GM18508 (cell line): ENCODE results near the gene HSPBAP1.
A peak's percentile ranks its signal among the peaks of the same experiment; 100 is the strongest.
"Not testable (repeated sequence)": the region's sequence is repeated elsewhere in the genome, so short reads cannot be mapped to it uniquely, and the experiment has no call there.

Source experiments
- ATAC-seq: cut with Tn5 transposase; IDR thresholded peaks from one replicate; pipeline ENCODE4 v1.9.1; 2021; ENCODE audit warnings: moderate number of reproducible peaks; ENCODE audit not compliant: insufficient read depth, unreplicated experiment

The HSPBAP1 gene

GRCh38 chr3:122745369-122746021 is 48.1 kb downstream of the HSPBAP1 start:
- no peak for ATAC-seq

- no peak for ATAC-seq
Measured at GRCh38 chr3:122743581-122744120, 50.0 kb downstream of the HSPBAP1 start.

GRCh38 chr3:122742234-122742633 is 51.4 kb downstream of the HSPBAP1 start:
- ATAC-seq: no peak

- ATAC-seq: no peak
Measured at GRCh38 chr3:122739172-122739571, 54.5 kb downstream of the HSPBAP1 start.

GRCh38 chr3:122732682-122733525 is 60.7 kb downstream of the HSPBAP1 start:
- not testable (repeated sequence) for ATAC-seq

- ATAC-seq: no peak
Measured at GRCh38 chr3:122730240-122730639, 63.4 kb downstream of the HSPBAP1 start.

- no peak for ATAC-seq
Measured at GRCh38 chr3:122728756-122729514, 64.7 kb downstream of the HSPBAP1 start.

GRCh38 chr3:122728186-122728585 is 65.4 kb downstream of the HSPBAP1 start:
- no peak for ATAC-seq

- ATAC-seq: no peak
Measured at GRCh38 chr3:122727766-122728165, 65.9 kb downstream of the HSPBAP1 start.

- no peak for ATAC-seq
Measured at GRCh38 chr3:122727294-122727693, 66.3 kb downstream of the HSPBAP1 start.

- ATAC-seq: no peak
Measured at GRCh38 chr3:122725106-122725505, 68.5 kb downstream of the HSPBAP1 start.

- no peak for ATAC-seq
Measured at GRCh38 chr3:122719273-122719921, 74.2 kb downstream of the HSPBAP1 start.

- ATAC-seq: no peak
Measured at GRCh38 chr3:122716667-122717066, 77.0 kb downstream of the HSPBAP1 start.

- no peak for ATAC-seq
Measured at GRCh38 chr3:122714273-122714672, 79.4 kb downstream of the HSPBAP1 start.

GRCh38 chr3:122710616-122711251 is 82.9 kb downstream of the HSPBAP1 start:
- not testable (repeated sequence) for ATAC-seq

GRCh38 chr3:122705379-122705778 is 88.3 kb downstream of the HSPBAP1 start:
- no peak for ATAC-seq

GRCh38 chr3:122700193-122700592 is 93.4 kb downstream of the HSPBAP1 start:
- no peak for ATAC-seq

GRCh38 chr3:122697952-122698620 is 95.5 kb downstream of the HSPBAP1 start:
- ATAC-seq: peak; percentile 66

GRCh38 chr3:122695927-122696561 is 97.6 kb downstream of the HSPBAP1 start:
- ATAC-seq: no peak
